HCEC 1CT (cell line): ENCODE measurements around the gene IL17RB.

Source experiments
- DNase-seq: peaks from one replicate; pipeline ENCODE4 v3.0.0-alpha.2; 2017

The IL17RB gene

GRCh38 chr3:53846134-53846850, at the start of gene IL17RB, which contains the start of gene CHDH:
Gene IL17RB (plus strand): TSS chr3:53846568. CDS start chr3:53846589, 21 bp downstream.
Gene CHDH (minus strand): TSS chr3:53846419. CDS start chr3:53824008, 22,411 bp downstream.
- DNase-seq, result no peak

- no peak for DNase-seq
These were observed 48.2 kb upstream of the IL17RB start for GRCh38 chr3:53798144-53798543.

GRCh38 chr3:53799338-53799865, 47.0 kb upstream of the IL17RB start:
- no peak for DNase-seq

GRCh38 chr3:53800041-53800906, 46.1 kb upstream of the IL17RB start:
- DNase-seq, result no peak

GRCh38 chr3:53801319-53801718, 45.0 kb upstream of the IL17RB start:
- no peak for DNase-seq

- no peak for DNase-seq
These were observed 44.0 kb upstream of the IL17RB start for GRCh38 chr3:53802256-53802880.

GRCh38 chr3:53803124-53803815, 43.1 kb upstream of the IL17RB start:
- no peak for DNase-seq

- DNase-seq, result no peak
These were observed 42.3 kb upstream of the IL17RB start for GRCh38 chr3:53803816-53804695.

GRCh38 chr3:53804697-53805462, 41.5 kb upstream of the IL17RB start:
- peak; percentile 61 for DNase-seq

GRCh38 chr3:53805463-53806159, 40.8 kb upstream of the IL17RB start:
- DNase-seq, result no peak

GRCh38 chr3:53806182-53807116, 39.9 kb upstream of the IL17RB start:
- peak; percentile 67 for DNase-seq

- no peak for DNase-seq
These were observed 39.1 kb upstream of the IL17RB start for GRCh38 chr3:53807117-53807810.

GRCh38 chr3:53808496-53808895, 37.9 kb upstream of the IL17RB start:
- no peak for DNase-seq

GRCh38 chr3:53809267-53809666, 37.1 kb upstream of the IL17RB start:
- DNase-seq, result no peak

GRCh38 chr3:53809764-53810400, 36.5 kb upstream of the IL17RB start:
- DNase-seq, result no peak

- DNase-seq, result no peak
These were observed 35.0 kb upstream of the IL17RB start for GRCh38 chr3:53811143-53811927.

GRCh38 chr3:53812434-53812833, 33.9 kb upstream of the IL17RB start:
- DNase-seq, result no peak
